Fibroblast of skin of left biceps (primary cell): ENCODE data around the gene LMNTD2.
"Not testable (repeated sequence)": the region's sequence is repeated elsewhere in the genome, so short reads cannot be mapped to it uniquely, and the experiment has no call there.

ENCODE experiments used
- DNase-seq, 2 experiments: peaks; one replicate each; pipeline ENCODE4 v3.0.0-alpha.2; 2013; ENCODE audit warnings: low read depth in 2 of 2

LMNTD2 gene

GRCh38 chr11:586376-587316 lies 26.1 kb upstream of the LMNTD2 start:
- no peak for DNase-seq

GRCh38 chr11:584287-584686 lies 23.7 kb upstream of the LMNTD2 start:
- DNase-seq = no peak

DNA sequence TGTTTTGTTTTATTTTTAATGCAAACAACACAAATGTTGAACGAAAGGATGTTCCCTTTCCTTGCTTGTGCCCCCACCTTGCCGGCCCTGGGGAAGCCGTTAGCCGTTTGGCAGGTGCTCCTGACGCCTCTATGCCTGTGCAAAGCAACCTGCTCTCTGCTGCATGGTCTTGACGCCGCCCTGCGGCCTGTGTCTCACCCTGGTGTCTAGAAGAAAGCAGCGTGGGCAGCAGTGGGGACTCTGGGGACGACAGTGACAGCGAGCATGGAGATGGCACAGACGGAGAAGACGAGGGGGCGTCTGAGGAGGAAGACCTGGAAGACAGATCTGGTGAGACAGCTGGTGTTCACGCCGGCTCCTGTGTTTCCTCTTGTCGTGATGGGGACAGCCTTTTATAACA lies 21.2 kb upstream of the LMNTD2 start:
- DNase-seq = no peak

DNA sequence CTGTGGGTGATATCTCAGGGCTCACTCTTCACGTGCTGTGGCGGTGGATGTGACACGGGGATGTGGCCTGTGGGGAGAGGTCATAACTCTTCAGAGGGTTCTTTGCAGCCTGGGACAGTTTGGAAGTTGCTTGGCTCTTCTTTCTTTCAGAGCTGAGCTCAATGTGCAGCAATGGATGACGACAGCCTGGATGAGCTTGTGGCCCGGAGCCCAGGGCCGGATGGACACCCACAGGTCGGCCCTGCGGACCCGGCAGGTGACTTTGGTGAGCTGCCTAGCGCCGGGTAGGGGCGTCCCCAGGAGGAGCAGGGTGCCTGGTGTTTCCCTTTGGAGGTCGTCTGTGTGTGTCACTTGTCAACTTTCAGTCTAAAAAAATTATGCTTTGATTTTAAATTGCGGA lies 20.8 kb upstream of the LMNTD2 start:
- DNase-seq = no peak

DNA sequence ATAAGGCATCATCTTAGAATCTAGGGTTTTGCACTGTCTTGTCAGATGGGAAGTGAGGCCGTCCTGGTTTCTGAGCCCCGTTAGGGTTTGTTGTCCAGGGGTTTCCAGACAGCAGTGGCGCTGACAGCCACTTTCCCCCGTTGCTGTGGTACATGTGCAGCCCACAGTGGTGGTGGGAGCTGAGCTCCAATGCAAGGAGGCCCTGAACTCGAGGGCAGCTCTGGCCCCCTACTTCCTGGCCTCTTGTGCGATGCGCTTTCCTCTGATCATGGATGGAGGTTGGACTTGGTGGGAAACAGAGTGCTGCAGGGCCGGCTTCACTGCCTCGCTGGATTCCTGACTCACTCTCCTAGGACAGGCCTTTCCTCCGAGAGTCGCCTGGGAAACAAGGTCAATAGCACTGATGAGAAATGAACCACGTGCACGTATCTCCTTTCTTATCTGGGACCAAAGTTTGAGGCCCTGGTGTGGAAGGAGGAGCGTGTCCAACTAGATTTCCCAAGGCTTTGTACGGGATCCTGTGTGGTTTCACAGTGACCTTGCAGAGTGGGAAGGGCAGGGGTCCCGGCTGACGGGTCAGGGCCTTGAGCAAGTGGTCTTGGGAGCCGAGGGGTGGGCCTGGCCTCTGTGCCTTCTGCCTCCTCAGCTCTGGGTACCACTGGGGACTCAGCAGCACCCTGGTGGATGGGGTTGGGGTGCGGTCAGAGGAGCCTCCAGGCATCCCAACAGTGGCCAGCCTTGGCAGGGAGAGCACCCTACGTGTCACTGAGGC lies 19.5 kb upstream of the LMNTD2 start:
- DNase-seq = no peak

GRCh38 chr11:578276-579035 lies 17.9 kb upstream of the LMNTD2 start:
- DNase-seq = no peak

- DNase-seq = no peak
These were observed 17.0 kb upstream of the LMNTD2 start for GRCh38 chr11:577611-577894.

DNA sequence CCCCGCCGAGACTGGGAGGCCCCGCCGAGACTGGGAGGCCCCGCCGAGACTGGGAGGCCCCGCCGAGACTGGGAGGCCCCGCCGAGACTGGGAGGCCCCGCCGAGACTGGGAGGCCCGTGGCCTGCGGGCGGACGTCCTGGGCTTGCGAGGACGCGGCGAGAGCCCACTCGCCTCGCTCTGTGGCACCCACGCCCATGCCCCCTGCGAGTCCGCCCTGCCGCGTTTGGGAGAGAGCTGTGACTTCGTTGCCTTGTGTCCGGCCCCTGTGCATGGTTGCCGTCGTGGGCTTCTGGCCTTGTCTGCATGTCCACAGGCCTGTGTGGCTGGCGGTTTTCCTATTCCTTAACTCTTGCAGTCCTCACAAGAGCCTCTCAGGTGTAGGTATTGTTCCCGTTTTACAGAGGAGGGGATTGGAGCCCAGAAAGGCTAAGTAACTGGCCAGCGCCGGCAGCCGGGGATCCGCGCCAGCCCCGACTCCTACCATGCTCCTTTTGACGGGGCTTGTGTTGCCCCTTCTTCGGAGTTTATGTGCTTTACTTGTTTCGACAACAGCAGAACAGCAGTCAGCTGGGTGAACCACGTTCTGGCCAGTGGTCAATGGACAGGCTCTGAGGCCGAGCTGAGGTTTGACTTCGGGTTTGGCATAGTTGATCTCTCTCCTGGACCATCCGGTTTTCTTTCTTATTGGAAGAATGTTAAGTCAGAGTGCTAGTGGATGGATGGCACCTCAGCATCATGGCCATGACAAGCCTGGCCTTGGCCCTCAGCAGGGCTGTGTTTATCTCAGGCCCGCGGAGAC lies 16.5 kb upstream of the LMNTD2 start:
- DNase-seq = no peak

- peak; percentile 83 to 85 for DNase-seq
These were observed 15.6 kb upstream of the LMNTD2 start, which contains the start of gene PHRF1 for GRCh38 chr11:575996-576768. Gene PHRF1 (plus strand): TSS chr11:576470. CDS start chr11:581513, 5,043 bp downstream.

- peak; percentile 14 to 16 for DNase-seq
These were observed 14.9 kb upstream of the LMNTD2 start for GRCh38 chr11:575313-575995.

- DNase-seq = no peak
These were observed 14.2 kb upstream of the LMNTD2 start for GRCh38 chr11:574632-575312.

DNA sequence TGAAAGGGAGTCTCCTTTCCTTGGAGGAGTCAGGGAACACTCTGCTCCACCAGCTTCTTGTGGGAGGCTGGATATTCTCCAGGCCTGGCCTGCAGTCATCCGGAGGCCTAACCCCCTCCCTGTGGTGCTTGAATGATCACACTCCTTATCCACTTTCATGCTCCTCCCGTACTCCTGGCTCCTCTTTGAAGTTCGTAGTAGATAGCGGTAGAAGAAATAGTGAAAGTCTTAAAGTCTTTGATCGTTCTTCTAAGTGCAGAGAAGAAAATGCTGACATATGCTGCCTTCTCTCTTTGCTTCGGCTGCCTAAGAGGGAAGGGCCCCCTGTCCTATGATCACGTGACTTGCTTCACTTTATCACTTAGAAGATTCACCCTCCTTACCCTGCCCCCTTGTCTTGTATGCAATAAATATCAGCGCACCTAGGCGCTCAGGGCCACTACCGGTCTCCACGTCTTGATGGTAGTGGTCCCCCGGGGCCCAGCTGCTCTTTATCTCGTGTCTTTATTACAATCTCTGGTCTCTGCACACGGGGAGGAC lies 13.6 kb upstream of the LMNTD2 start:
- DNase-seq = not testable (repeated sequence)

GRCh38 chr11:573146-573759 lies 12.7 kb upstream of the LMNTD2 start:
- DNase-seq = no peak

- DNase-seq = no peak
These were observed 11.3 kb upstream of the LMNTD2 start for GRCh38 chr11:571802-572185.

DNA sequence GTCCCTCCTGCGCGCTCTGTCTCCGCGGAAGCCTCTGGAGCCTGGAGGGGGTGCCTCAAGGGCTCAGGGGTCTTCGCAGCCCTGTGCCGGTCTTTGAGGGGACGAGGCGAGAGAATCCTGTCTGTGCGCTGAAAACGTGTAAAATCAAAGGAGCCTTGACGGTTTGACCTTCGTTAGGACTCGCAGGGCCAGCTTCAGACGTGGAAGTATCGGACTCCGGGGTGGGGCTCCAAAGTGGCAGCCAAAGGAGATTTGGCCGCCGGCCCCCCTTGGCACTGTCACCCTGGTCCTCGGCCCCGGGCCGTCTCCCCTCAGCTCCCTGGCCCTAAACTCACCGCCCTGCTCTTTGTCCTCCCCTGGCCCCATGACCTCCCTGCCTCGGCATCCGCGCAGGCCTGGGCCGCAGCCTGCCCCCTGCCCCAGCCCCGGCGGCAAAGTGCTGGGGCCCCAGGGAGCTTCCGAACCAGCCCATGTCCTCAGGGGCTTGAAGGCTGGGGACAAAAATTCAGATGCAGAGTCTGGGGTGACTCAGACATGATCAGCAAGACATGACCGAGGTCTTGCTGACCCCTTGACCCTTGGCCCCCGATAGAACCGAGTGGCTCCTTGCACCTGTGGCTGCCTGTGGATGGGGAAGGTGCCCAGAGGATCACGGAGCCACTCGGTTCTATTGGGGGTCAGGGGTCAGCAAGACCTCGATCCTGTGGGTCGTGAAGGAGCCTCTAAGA lies 8.8 kb upstream of the LMNTD2 start:
- DNase-seq = no peak

DNA sequence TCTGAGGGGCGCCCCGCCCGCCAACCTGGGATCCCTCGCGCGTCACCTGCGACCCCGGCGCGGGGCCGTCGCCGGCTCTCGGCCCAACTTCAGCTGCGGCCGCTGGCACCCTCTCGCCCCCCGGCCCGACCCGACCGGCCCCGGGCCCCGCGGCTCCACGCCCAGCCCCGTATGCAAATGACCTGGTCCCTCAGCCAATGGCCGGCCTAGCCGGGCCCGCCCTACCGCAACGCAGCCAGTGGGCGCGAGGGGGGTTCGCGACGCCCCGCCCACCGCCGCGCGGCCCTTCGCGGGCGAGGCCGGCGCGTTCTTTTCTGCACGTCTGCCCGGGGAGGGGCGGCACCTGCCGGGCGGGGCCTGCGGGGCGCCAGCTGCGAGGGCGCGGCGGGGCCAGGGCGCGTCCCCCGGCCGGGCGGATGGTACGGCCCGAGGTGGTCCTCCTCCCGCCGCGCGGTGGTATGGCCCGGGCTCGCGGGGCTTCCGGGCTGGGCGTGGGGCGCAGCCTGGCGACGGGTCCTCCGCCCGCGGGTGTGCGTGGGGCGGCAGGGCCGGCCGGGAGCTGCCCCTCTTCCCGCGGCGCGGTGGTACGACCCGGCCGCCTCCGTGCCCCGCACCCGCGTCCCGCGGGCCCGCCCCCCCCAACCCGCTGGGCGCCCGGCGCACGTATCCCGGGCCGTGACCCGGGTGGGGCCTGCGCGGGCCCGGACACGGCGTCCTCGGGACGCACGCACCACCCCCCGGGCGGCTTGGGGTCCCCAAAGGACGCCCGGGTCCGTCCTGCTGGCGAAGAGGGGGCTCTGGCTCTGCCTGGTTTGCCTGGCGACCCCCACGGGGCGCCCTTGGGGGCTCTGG lies 8.0 kb upstream of the LMNTD2 start:
- DNase-seq = peak; percentile 89

GRCh38 chr11:567629-568292 lies 7.2 kb upstream of the LMNTD2 start:
- no peak for DNase-seq
